Natural killer cell (primary cell): ENCODE measurements around the gene GMNN. TPM values are rescaled to one million over a fixed set of nuclear protein-coding genes. Genes with fewer than 3 reads are reported as not detected.

Experiments
- ATAC-seq, 3 donors: fragments of 150-1000 bp in 2 of 3; fragments of 200-7000 bp in 1 of 3; cut with Tn5 transposase; 1 replicate in 1 of 3; 2 replicates in 2 of 3; pipeline ENCODE4 v1.10.0; 2021; ENCODE audit warnings: mild to moderate bottlenecking in 2 of 3, moderate library complexity in 2 of 3
- DNase-seq, 2 donors: peaks; one replicate each; pipeline versions ENCODE4 v3.0.0 to v3.0.0-alpha.2; 2013 to 2021; ENCODE audit warnings: mixed read lengths in 1 of 2
- H3K27ac ChIP-seq: one replicate; pipeline ENCODE4 v1.5.1; 2013; ENCODE audit warnings: mild to moderate bottlenecking, low read length
- H3K27me3 ChIP-seq: one replicate; pipeline ENCODE4 v1.6.1; 2013; ENCODE audit warnings: low read length; ENCODE audit not compliant: control insufficient read depth, insufficient read depth
- H3K36me3 ChIP-seq: one replicate; pipeline ENCODE4 v1.6.1; 2013; ENCODE audit warnings: low read length; ENCODE audit not compliant: control insufficient read depth, insufficient read depth
- H3K4me1 ChIP-seq: one replicate; pipeline ENCODE4 v1.6.1; 2013; ENCODE audit warnings: low read length; ENCODE audit not compliant: control insufficient read depth, insufficient read depth
- H3K4me3 ChIP-seq: one replicate; pipeline ENCODE4 v1.5.1; 2013; ENCODE audit warnings: low read length
- H3K9me3 ChIP-seq: one replicate; pipeline ENCODE4 v1.6.1; 2013; ENCODE audit warnings: low read length; ENCODE audit not compliant: control insufficient read depth, insufficient read depth
- H3K27ac Mint-ChIP-seq, 2 donors: one replicate each; pipeline ENCODE4 v1.8.0; 2022; ENCODE audit warnings: mild to moderate bottlenecking in 2 of 2, mixed read lengths in 2 of 2, moderate library complexity in 1 of 2
- H3K27me3 Mint-ChIP-seq, 2 donors: one replicate each; pipeline ENCODE4 v1.8.0; 2022; ENCODE audit warnings: low read depth in 2 of 2, mixed read lengths in 2 of 2
- H3K36me3 Mint-ChIP-seq: one replicate; pipeline ENCODE4 v1.8.0; 2022; ENCODE audit warnings: mixed read lengths
- H3K4me1 Mint-ChIP-seq, 2 donors: one replicate each; pipeline ENCODE4 v1.8.0; 2022; ENCODE audit warnings: mixed read lengths in 2 of 2
- H3K4me3 Mint-ChIP-seq: one replicate; pipeline ENCODE4 v1.8.0; 2022; ENCODE audit warnings: mild to moderate bottlenecking, moderate library complexity, mixed read lengths
- H3K9me3 Mint-ChIP-seq, 2 donors: one replicate each; pipeline ENCODE4 v1.8.0; 2022; ENCODE audit warnings: mixed read lengths in 2 of 2
- WGBS: methylation state at CpG from one replicate; pipeline ENCODE4 v1.1.7; 2013; ENCODE audit warnings: missing lambda C conversion rate; ENCODE audit not compliant: insufficient coverage; 5-methylcytosine and 5-hydroxymethylcytosine counted together
- intact Hi-C: fragments of 100-400 bp; cut with micrococcal nuclease; formaldehyde crosslinking; loops from one replicate; pipeline ENCODE4 v1.14.2; 2022
- total RNA-seq, 4 donors: library from RNA; stranded (reverse); fragments of 120-200 nt in 1 of 4; gene quantifications; one replicate each; pipeline versions ENCODE4 v1.2.3 to v1.2.4, GENCODE V29; 2013 to 2022
- TF ChIP-seq, protein P1 (sequence below): fragments of 200-600 bp; IDR thresholded peaks from one replicate; pipeline ENCODE4 v1.8.0; 2022; ENCODE audit warnings: antibody characterized with exemption

GMNN gene
- total RNA-seq, 3 donors from 2014 or later (not counting 1 experiment from before 2014, with no cell fraction given), result 11.0 to 23.7 (median 17.8) TPM

DNA sequence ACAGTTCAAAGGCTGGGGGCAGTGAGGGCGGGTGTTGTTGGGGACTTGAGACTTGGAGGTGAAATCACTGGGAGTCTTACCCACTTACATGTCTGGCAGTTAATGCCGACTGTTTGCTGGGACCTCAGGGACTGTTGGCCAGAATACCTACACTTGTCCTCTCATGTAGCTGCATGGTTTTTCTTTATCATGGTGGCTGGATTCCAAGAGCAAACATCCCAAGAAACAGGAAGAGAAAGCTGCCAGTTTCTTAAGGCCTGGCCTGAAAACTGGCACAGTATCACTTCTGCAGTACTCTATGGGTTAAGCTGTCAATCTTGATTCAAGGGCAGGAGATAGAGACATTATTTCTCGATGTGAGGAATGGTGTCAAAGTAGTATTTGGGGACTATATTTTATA lies 36.0 kb upstream of the GMNN start:
- Histone ChIP-seq H3K4me1 (no peaks in the 10 kb centered on the region), H3K9me3 (no peaks in the 10 kb centered on the region), H3K36me3 (no peaks in the 10 kb centered on the region), H3K27me3 (no peaks in the 10 kb centered on the region), H3K4me3 (no peak overlapping the region), H3K27ac (no peak overlapping the region)
- Mint-ChIP-seq H3K4me1 (no peaks in the 10 kb centered on the region), H3K36me3 (no peaks in the 10 kb centered on the region), H3K27me3 (peaks cover 18 to 38% of the 10 kb centered on the region in 2 donors), H3K27ac (no peak overlapping the region), H3K4me3 (no peak overlapping the region), H3K9me3 (no peaks in the 10 kb centered on the region)
- TF ChIP-seq, protein P1, sequence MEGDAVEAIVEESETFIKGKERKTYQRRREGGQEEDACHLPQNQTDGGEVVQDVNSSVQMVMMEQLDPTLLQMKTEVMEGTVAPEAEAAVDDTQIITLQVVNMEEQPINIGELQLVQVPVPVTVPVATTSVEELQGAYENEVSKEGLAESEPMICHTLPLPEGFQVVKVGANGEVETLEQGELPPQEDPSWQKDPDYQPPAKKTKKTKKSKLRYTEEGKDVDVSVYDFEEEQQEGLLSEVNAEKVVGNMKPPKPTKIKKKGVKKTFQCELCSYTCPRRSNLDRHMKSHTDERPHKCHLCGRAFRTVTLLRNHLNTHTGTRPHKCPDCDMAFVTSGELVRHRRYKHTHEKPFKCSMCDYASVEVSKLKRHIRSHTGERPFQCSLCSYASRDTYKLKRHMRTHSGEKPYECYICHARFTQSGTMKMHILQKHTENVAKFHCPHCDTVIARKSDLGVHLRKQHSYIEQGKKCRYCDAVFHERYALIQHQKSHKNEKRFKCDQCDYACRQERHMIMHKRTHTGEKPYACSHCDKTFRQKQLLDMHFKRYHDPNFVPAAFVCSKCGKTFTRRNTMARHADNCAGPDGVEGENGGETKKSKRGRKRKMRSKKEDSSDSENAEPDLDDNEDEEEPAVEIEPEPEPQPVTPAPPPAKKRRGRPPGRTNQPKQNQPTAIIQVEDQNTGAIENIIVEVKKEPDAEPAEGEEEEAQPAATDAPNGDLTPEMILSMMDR, result no peak
- DNase-seq (no peak), ATAC-seq (no peak)
- 98% methylated on average over 3 of the region's 3 CpGs for WGBS
- intact Hi-C loops, result no loop called here

DNA sequence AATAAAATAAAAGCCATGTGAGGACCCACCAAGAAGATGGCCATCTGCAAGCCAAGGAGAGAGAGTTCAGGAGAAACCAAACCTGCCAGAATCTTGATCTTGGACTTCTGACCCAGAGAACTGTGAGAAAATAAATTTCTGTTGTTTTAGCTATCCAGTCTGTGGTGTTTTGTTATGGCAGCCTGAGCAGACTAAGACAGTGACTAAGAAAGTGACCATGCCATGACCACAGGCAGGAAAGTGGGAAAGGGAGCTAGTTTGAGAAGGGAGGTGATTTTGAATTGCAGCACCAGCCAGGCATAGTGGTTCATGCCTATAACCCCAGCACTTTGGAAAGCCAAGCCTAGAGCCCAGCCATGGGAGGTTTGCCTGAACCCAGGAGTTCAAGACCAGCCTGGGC lies 33.9 kb upstream of the GMNN start:
- DNase-seq (no peak), ATAC-seq (no peak)
- Mint-ChIP-seq H3K4me3 (no peak overlapping the region), H3K9me3 (no peaks in the 10 kb centered on the region), H3K27me3 (peaks cover 11 to 18% of the 10 kb centered on the region in 2 donors), H3K4me1 (no peaks in the 10 kb centered on the region), H3K27ac (no peak overlapping the region), H3K36me3 (no peaks in the 10 kb centered on the region)
- Histone ChIP-seq H3K27ac (no peak overlapping the region), H3K9me3 (no peaks in the 10 kb centered on the region), H3K4me3 (no peak overlapping the region), H3K4me1 (no peaks in the 10 kb centered on the region), H3K27me3 (no peaks in the 10 kb centered on the region), H3K36me3 (no peaks in the 10 kb centered on the region)
- TF ChIP-seq, protein P1, result no peak
- intact Hi-C loops, result no loop called here

DNA sequence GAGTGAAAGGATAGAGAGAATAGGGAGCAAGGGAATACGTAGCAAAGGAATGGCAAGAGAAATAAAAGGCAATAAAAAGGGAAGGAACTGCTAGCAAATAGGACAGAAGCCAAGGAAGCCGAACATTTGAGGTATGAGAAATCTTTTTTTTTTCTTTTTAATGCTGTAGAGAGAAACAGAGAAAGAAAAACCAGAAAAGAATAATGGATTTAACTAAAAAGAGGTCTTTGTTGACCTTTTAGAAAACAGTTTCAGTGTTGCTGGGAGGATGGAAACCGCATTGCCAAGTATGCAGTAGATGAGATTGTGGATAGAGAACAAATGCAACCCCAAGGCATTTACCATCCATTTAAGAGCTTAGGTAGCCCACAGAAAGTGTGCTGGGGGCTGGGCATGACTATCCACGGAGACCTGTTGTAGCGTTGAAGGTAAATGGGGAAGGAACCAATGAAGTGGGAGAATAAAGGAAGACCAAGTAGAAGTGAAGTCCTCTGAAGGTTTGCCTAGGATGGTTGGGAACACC lies 32.5 kb upstream of the GMNN start:
- 83% methylated on average over 5 of the region's 5 CpGs for WGBS
- intact Hi-C loops, result no loop called here

More for the DNA sequence above, 32.5 kb upstream of the GMNN start:
- Mint-ChIP-seq H3K4me3 (no peak overlapping the region), H3K27me3 (peaks cover 7 to 12% of the 10 kb centered on the region in 2 donors), H3K36me3 (no peaks in the 10 kb centered on the region), H3K9me3 (no peaks in the 10 kb centered on the region), H3K27ac (no peak overlapping the region), H3K4me1 (no peaks in the 10 kb centered on the region)
- no peaks in the 10 kb centered on the region for H3K9me3 ChIP-seq
- H3K4me1 ChIP-seq, result no peaks in the 10 kb centered on the region
- ATAC-seq, result no peak
- H3K27me3 ChIP-seq, result no peaks in the 10 kb centered on the region
- no peak for DNase-seq
- TF ChIP-seq, protein P1, result no peak
- H3K36me3 ChIP-seq, result no peaks in the 10 kb centered on the region
- no peak overlapping the region for H3K4me3 ChIP-seq
- H3K27ac ChIP-seq, result no peak overlapping the region
